HCT116 (cell line): Measurements from ENCODE around the gene NOBOX. TPM values are rescaled to one million over a fixed set of nuclear protein-coding genes. Genes with fewer than 3 reads are reported as not detected.

ENCODE experiments used
- ATAC-seq: fragments of 200-7000 bp; cut with Tn5 transposase; 2 replicates; pipeline ENCODE4 v1.9.1; 2020; ENCODE audit warnings: mild to moderate bottlenecking, moderate library complexity
- BruUV-seq: library from RNA; stranded (reverse); fragments of 400-500 nt; replicated peaks from 2 replicates; lab custom pipeline; 2021; lab: Mats Ljungman, UMichigan
- CTCF ChIA-PET: fragments of 300-600 bp; sonication (Branson Sonifier 250); formaldehyde crosslinking; loops from one replicate; lab custom pipeline; 2021; ENCODE audit warnings: antibody characterized with exemption; lab: Charles Lee
- POLR2A ChIA-PET: fragments of 300-600, 350-600 bp; sonication (Branson Sonifier 250); formaldehyde crosslinking; loops from one replicate; lab custom pipeline; 2021; ENCODE audit warnings: antibody characterized with exemption; lab: Charles Lee
- RAD21 ChIA-PET, 2 experiments: fragments of 300-600 bp; sonication (Branson Sonifier 250); formaldehyde crosslinking; loops; one replicate each; lab custom pipeline; 2023; ENCODE audit warnings: low total read pairs in 2 of 2; ENCODE audit not compliant: uncharacterized antibody in 2 of 2, unreplicated experiment in 2 of 2, low non-redundant PET in 1 of 2; lab: Charles Lee
- DNase-seq: peaks from one replicate; pipeline ENCODE4 v3.0.0-alpha.2; 2010; ENCODE audit warnings: low read depth, low spot score
- H2AFZ ChIP-seq: fragments of 200-600 bp; shearing (Covaris generic), sonication (generic); 2 replicates; pipeline ENCODE4 v1.6.1; 2017; ENCODE audit warnings: low read depth, mixed run types, mixed read lengths, antibody characterized with exemption, low read length; ENCODE audit not compliant: poor library complexity, severe bottlenecking
- H3K27ac ChIP-seq: 2 replicates; pipeline ENCODE4 v1.5.1; 2012; ENCODE audit warnings: low read depth, low read length
- H3K27me3 ChIP-seq: fragments of 200-600 bp; sonication (generic); 2 replicates; pipeline ENCODE4 v1.6.1; 2016; ENCODE audit warnings: mixed run types, low read length, mixed read lengths; ENCODE audit not compliant: insufficient read depth
- H3K36me3 ChIP-seq, 2 experiments: fragments of 200-500 bp in 1 of 2; fragments of 200-600 bp in 1 of 2; sonication (Bioruptor generic) in 1 of 2; sonication (generic) in 1 of 2; 2 replicates each; pipeline versions ENCODE4 v1.5.1 to v1.6.1; 2014 to 2016; ENCODE audit warnings: low read length in 2 of 2, inconsistent platforms in 1 of 2, mixed read lengths in 1 of 2, mixed run types in 1 of 2; ENCODE audit not compliant: insufficient read depth in 2 of 2, control insufficient read depth in 1 of 2
- H3K4me1 ChIP-seq, 2 experiments: fragments of 200-600 bp in 1 of 2; sonication (generic) in 1 of 2; 2 replicates each; pipeline versions ENCODE4 v1.5.1 to v1.6.1; 2012 to 2017; ENCODE audit warnings: low read length in 2 of 2, inconsistent platforms in 1 of 2, mild to moderate bottlenecking in 1 of 2, mixed read lengths in 1 of 2, mixed run types in 1 of 2, moderate library complexity in 1 of 2; ENCODE audit not compliant: insufficient read depth in 2 of 2, control insufficient read depth in 1 of 2
- H3K4me2 ChIP-seq: fragments of 200-600 bp; sonication (generic); 2 replicates; pipeline ENCODE4 v1.6.1; 2017; ENCODE audit warnings: mixed run types, low read length, mixed read lengths
- H3K4me3 ChIP-seq, 2 experiments: fragments of 200-600 bp in 1 of 2; sonication (generic) in 1 of 2; replicated peaks in 1 of 2; 2 replicates each; pipeline ENCODE4 v1.5.1; 2011 to 2016; ENCODE audit warnings: low read length in 2 of 2, control low read depth in 1 of 2, low read depth in 1 of 2, mild to moderate bottlenecking in 1 of 2, mixed read lengths in 1 of 2, mixed run types in 1 of 2
- H3K79me2 ChIP-seq: fragments of 200-600 bp; sonication (generic); 2 replicates; pipeline ENCODE4 v1.6.1; 2017; ENCODE audit warnings: mild to moderate bottlenecking, mixed run types, low read length, moderate library complexity, mixed read lengths; ENCODE audit not compliant: insufficient read depth
- H3K9ac ChIP-seq: fragments of 200-600 bp; sonication (generic); 2 replicates; pipeline ENCODE4 v1.6.1; 2016; ENCODE audit warnings: low read length, mixed read lengths
- H3K9me2 ChIP-seq: fragments of 200-600 bp; sonication (generic), shearing (Covaris generic); 2 replicates; pipeline ENCODE4 v1.6.1; 2017; ENCODE audit warnings: mixed run types, mild to moderate bottlenecking, moderate library complexity; ENCODE audit not compliant: insufficient read depth
- H3K9me3 ChIP-seq, 2 experiments: fragments of 200-500 bp in 1 of 2; fragments of 200-600 bp in 1 of 2; sonication (Bioruptor generic) in 1 of 2; sonication (generic) in 1 of 2; 2 replicates each; pipeline ENCODE4 v1.6.1; 2014 to 2017; ENCODE audit warnings: low read length in 2 of 2, mixed read lengths in 2 of 2, inconsistent platforms in 1 of 2, low read depth in 1 of 2, mild to moderate bottlenecking in 1 of 2, mixed run types in 1 of 2, moderate library complexity in 1 of 2; ENCODE audit not compliant: control insufficient read depth in 1 of 2, insufficient read depth in 1 of 2
- H4K20me1 ChIP-seq: fragments of 200-600 bp; sonication (generic), shearing (Covaris generic); 2 replicates; pipeline ENCODE4 v1.6.1; 2017; ENCODE audit warnings: mixed run types, mild to moderate bottlenecking, moderate library complexity; ENCODE audit not compliant: insufficient read depth
- CEBPB ChIP-seq: IDR thresholded peaks from 2 replicates; pipeline ENCODE4 v1.6.1; 2012; ENCODE audit warnings: low read depth
- ELF1 ChIP-seq: IDR thresholded peaks from 2 replicates; pipeline ENCODE4 v1.6.1; 2012; ENCODE audit warnings: low read depth, borderline replicate concordance
- EZH2 ChIP-seq: fragments of 200-600 bp; sonication (generic); IDR thresholded peaks from 2 replicates; pipeline ENCODE4 v1.6.1; 2017; ENCODE audit warnings: antibody characterized with exemption, mixed run types
- RAD21 ChIP-seq: IDR thresholded peaks from 2 replicates; pipeline ENCODE4 v1.6.1; 2012; ENCODE audit warnings: low read depth, mild to moderate bottlenecking
- SIN3A ChIP-seq: IDR thresholded peaks from 2 replicates; pipeline ENCODE4 v1.6.1; 2012; ENCODE audit warnings: low read depth
- ZFX ChIP-seq: fragments of 450-650 bp; IDR thresholded peaks from 2 replicates; pipeline ENCODE4 v1.6.1; 2017
- intact Hi-C: fragments of 100-400 bp; cut with micrococcal nuclease; formaldehyde crosslinking; loops from 2 replicates; pipeline ENCODE4 v1.10.0; 2022
- total RNA-seq: library from RNA; stranded (reverse); gene quantifications from one replicate; pipeline ENCODE4 v1.2.1, GENCODE V29; 2021; ENCODE audit not compliant: unreplicated experiment
- TF ChIP-seq, protein P1 (sequence below): IDR thresholded peaks from 2 replicates; pipeline ENCODE4 v1.6.1; 2012
- TF ChIP-seq, protein P2 (sequence below): IDR thresholded peaks from 2 replicates; pipeline ENCODE4 v1.6.1; 2011; ENCODE audit warnings: mild to moderate bottlenecking, low read length, moderate library complexity; ENCODE audit not compliant: insufficient replicate concordance; ENCODE audit errors: extremely low read depth

Gene NOBOX
- total RNA-seq, 1 experiment from 2014 or later = not detected

DNA sequence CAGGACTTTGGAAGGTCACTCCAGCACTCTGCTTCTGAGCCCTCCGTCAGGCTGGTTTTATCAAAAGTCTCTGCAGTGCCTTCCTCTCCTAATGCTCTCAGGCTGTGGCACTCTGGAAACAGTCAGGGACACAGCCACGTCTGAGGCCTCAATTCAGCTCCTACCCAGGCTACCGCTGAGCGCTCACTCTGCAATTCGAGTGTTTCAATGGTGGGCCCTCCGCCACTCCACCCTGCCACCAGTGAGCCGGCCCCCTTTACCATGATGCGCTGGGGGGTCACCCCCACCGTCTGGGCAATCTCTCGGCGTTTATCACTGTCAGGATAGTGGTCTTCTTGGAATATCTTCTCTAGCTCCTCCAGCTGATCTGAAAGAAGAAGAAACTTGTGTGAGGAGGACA, 3.5 kb downstream of the NOBOX start:
- Histone ChIP-seq H3K79me2 (no peaks in the 10 kb centered on the region), H3K27ac (no peak overlapping the region), H3K4me1 (no peaks in the 10 kb centered on the region), H3K9me2 (no peaks in the 10 kb centered on the region), H3K4me3 (no peak overlapping the region), H3K9me3 (no peaks in the 10 kb centered on the region), H4K20me1 (no peaks in the 10 kb centered on the region), H2AFZ (no peak overlapping the region), H3K36me3 (no peaks in the 10 kb centered on the region), H3K4me2 (no peak overlapping the region), H3K9ac (no peak overlapping the region), H3K27me3 (0 out of 2 replicates have a peak, but pooled peaks cover 3% of the 10 kb centered on the region)
- ChIA-PET POLR2A (no interaction called here), RAD21 (no interaction called here), CTCF (no interaction called here)
- no peak for DNase-seq
- ATAC-seq = no peak
- intact Hi-C loops = no loop called here
- BruUV-seq = no TSS peak
- TF ChIP-seq, protein P1, sequence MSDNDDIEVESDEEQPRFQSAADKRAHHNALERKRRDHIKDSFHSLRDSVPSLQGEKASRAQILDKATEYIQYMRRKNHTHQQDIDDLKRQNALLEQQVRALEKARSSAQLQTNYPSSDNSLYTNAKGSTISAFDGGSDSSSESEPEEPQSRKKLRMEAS = no peak
- TF ChIP-seq RAD21 (no peak), SIN3A (no peak), ELF1 (no peak), CEBPB (no peak)
- TF ChIP-seq, protein P2, sequence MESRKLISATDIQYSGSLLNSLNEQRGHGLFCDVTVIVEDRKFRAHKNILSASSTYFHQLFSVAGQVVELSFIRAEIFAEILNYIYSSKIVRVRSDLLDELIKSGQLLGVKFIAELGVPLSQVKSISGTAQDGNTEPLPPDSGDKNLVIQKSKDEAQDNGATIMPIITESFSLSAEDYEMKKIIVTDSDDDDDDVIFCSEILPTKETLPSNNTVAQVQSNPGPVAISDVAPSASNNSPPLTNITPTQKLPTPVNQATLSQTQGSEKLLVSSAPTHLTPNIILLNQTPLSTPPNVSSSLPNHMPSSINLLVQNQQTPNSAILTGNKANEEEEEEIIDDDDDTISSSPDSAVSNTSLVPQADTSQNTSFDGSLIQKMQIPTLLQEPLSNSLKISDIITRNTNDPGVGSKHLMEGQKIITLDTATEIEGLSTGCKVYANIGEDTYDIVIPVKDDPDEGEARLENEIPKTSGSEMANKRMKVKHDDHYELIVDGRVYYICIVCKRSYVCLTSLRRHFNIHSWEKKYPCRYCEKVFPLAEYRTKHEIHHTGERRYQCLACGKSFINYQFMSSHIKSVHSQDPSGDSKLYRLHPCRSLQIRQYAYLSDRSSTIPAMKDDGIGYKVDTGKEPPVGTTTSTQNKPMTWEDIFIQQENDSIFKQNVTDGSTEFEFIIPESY = no peak

DNA sequence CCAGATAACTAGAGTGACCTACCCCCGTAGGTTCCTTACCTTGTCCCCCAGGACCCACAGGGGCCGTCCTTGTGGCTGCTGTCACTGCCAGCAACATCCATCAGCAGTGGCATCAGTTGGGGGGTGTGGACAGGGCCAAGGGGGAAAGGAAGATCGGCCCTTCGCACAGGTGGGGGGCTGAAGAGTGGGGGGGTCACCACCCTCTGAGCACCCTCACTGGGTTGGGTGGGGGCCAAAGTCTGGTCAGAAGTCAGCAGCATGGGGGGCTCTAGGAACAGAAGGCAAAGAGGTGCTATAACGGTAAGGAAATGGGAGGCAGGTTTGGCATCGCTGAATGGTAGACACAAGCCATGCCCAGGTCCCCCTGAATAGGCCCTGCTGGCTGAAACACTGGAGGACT, 4.6 kb downstream of the NOBOX start:
- Histone ChIP-seq H3K27me3 (0 out of 2 replicates have a peak, but pooled peaks cover 3% of the 10 kb centered on the region), H4K20me1 (no peaks in the 10 kb centered on the region), H3K27ac (no peak overlapping the region), H3K4me2 (no peak overlapping the region), H3K79me2 (no peaks in the 10 kb centered on the region), H3K9me3 (no peaks in the 10 kb centered on the region), H2AFZ (no peak overlapping the region), H3K36me3 (no peaks in the 10 kb centered on the region), H3K4me3 (no peak overlapping the region), H3K9ac (no peak overlapping the region), H3K9me2 (no peaks in the 10 kb centered on the region), H3K4me1 (no peaks in the 10 kb centered on the region)
- ChIA-PET RAD21 (no interaction called here), CTCF (no interaction called here), POLR2A (no interaction called here)
- ATAC-seq (no peak), DNase-seq (no peak)
- TF ChIP-seq, protein P2 = no peak
- TF ChIP-seq EZH2 = no peak
- no peak for TF ChIP-seq ZFX
- TF ChIP-seq ELF1 = no peak
- BruUV-seq = no TSS peak
- intact Hi-C loops = no loop called here
